Measurements from ENCODE around the gene IGLL5. TPM values are rescaled to one million over a fixed set of nuclear protein-coding genes. Genes with fewer than 3 reads are reported as not detected.

The IGLL5 gene
- total RNA-seq, 3 donors from 2014 or later, result 11.1 to 41.3 TPM; not detected in 1

DNA sequence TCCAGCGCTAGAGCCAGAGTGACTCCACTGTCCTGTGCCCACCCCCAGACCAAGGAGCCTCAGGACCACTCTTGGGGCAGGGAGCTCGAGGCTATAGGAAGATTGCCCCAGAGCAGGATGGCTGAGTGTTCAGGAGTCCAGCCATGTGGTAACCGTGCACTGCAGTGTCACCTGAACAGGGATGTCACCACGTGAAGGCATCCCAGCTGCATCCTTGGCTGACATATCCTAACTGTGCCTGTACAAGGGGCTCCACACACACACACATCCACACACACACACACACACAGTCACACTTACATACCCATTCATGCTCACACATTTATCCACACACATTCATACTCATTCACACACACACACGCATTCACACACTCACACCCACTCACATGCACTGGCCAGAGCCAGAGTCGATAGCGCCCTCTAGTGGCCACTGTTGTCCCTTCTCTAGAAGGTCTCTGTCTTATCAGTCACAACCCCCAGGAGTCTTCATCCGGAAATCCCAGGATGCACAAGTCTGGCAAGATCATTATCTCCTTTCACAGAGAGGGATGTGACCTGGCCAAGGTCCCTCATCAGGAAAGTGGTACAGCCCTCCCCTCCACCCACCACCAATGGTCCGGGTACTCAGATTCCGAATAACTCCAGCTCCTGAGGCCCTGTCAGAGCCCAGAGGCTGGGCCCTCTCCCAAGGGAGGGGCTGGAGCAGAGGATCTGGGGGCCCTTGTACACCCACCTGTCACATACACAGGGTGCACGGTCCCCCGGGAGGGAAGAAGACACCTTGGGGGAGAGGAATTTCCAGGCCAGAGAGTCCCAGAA lies 55.1 kb downstream of the IGLL5 start:
- no peak overlapping the region for H3K27ac ChIP-seq
- no peaks in the 10 kb centered on the region for H3K36me3 ChIP-seq
- H3K9me3 ChIP-seq, result no peaks in the 10 kb centered on the region
- no peak overlapping the region for H3K4me3 ChIP-seq
- peak in 1 of 2 donors; percentile 51 for DNase-seq (ENCODE audit: low spot score in 2 of 2)
- no peaks in the 10 kb centered on the region for H3K4me1 ChIP-seq
- intact Hi-C loops (cut with DNase I; ENCODE audit: low total_unique reads), result loop anchor here (1.0 kb wide), 1 partner anchor 131 kb away; no protein-coding TSS in a partner anchor
- TF ChIP-seq CTCF (IDR thresholded peaks at IDR 0.05) (peak in 1 of 3 donors; percentile 28), POLR2A (IDR thresholded peaks at IDR 0.05) (no peak)
- H3K27me3 ChIP-seq, result peaks cover 0 to 3% of the 10 kb centered on the region in 2 donors

DNA sequence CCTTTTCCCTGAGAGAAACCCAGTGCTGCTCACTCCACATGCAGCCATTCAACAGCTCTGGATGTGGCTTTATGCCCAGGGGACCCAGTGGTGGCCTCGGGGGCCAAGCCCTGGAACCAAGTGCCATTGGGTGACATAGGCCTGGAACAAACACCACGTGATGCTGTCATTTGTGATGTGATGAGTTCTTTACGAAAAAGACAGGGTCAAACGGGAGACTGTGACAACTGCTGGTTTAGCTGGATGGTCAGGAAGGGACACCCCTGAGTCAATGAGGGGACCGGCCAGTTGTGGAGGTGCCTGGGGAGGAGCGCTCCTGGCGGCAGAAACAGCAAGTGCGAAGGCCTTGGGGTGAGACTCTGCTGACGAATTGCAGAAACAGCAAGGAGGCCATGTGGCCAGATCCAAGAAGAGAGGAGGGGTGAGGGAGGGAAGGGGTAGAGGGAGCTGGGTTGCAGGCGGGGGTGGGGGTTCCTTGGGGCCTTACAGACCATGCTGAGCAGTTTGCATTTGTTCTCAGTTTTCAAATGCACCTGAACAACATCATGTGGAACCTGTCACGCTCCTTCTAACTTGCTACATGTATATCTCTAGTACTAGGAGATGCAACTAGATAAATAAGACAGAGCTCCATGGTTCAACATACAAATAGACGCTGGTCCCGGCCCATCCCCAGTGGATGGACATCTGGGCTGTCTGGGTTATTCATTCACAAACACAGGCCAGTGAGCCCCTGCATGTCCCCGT lies 56.1 kb downstream of the IGLL5 start:
- no peaks in the 10 kb centered on the region for H3K9me3 ChIP-seq
- intact Hi-C loops (cut with DNase I; ENCODE audit: low total_unique reads), result loop anchor here (1.0 kb wide), 1 partner anchor 132 kb away; no protein-coding TSS in a partner anchor
- H3K4me1 ChIP-seq, result no peaks in the 10 kb centered on the region
- no peak overlapping the region for H3K27ac ChIP-seq
- H3K27me3 ChIP-seq, result peaks cover 0 to 3% of the 10 kb centered on the region in 2 donors
- peak in 1 of 2 donors; percentile 42 for DNase-seq (ENCODE audit: low spot score in 2 of 2)
- H3K36me3 ChIP-seq, result no peaks in the 10 kb centered on the region
- TF ChIP-seq POLR2A (IDR thresholded peaks at IDR 0.05) (no peak), POLR2AphosphoS5 (IDR thresholded peaks at IDR 0.05) (no peak), CTCF (IDR thresholded peaks at IDR 0.05) (no peak)
- no peak overlapping the region for H3K4me3 ChIP-seq

- intact Hi-C loops (cut with DNase I; ENCODE audit: low total_unique reads), result no loop called here
- H3K27ac ChIP-seq, result no peak overlapping the region
- TF ChIP-seq POLR2AphosphoS5 (IDR thresholded peaks at IDR 0.05) (no peak), POLR2A (IDR thresholded peaks at IDR 0.05) (no peak), CTCF (IDR thresholded peaks at IDR 0.05) (no peak)
- no peaks in the 10 kb centered on the region for H3K4me1 ChIP-seq
- H3K4me3 ChIP-seq, result no peak overlapping the region
- H3K27me3 ChIP-seq, result peaks cover 0 to 7% of the 10 kb centered on the region in 2 donors
- H3K9me3 ChIP-seq, result no peaks in the 10 kb centered on the region
- no peaks in the 10 kb centered on the region for H3K36me3 ChIP-seq
- DNase-seq (ENCODE audit: low spot score in 2 of 2), result peak; percentile 1 to 39
Measured at GRCh38 chr22:22944268-22944985, 56.8 kb downstream of the IGLL5 start.

GRCh38 chr22:22945195-22945594 lies 57.6 kb downstream of the IGLL5 start:
- DNase-seq (ENCODE audit: low spot score in 2 of 2), result peak; percentile 9 to 40
- no peak for TF ChIP-seq POLR2A (IDR thresholded peaks at IDR 0.05)
- no peak for TF ChIP-seq CTCF (IDR thresholded peaks at IDR 0.05)
- TF ChIP-seq POLR2AphosphoS5 (IDR thresholded peaks at IDR 0.05), result no peak
- no peak overlapping the region for H3K27ac ChIP-seq
- peaks cover 0 to 12% of the 10 kb centered on the region in 2 donors for H3K27me3 ChIP-seq
- H3K4me3 ChIP-seq, result no peak overlapping the region
- H3K36me3 ChIP-seq, result no peaks in the 10 kb centered on the region
- H3K9me3 ChIP-seq, result no peaks in the 10 kb centered on the region
- intact Hi-C loops (cut with DNase I; ENCODE audit: low total_unique reads), result no loop called here
- H3K4me1 ChIP-seq, result no peaks in the 10 kb centered on the region

Other genes starting within 250 kb of the IGLL5 start
- gene GGTLC2, start 243.2 kb upstream of the IGLL5 start, total RNA-seq, result not detected
- 10 to 100 TPM in 1 of 3 donors, 1 to 10 TPM in 2; 5.0 to 15.7 (median 5.3) TPM for gene GNAZ, start 182.7 kb downstream of the IGLL5 start, total RNA-seq